ENCODE measurements around the gene ATP8A2. TPM values are rescaled to one million over a fixed set of nuclear protein-coding genes. Genes with fewer than 3 reads are reported as not detected.

Gene ATP8A2
- total RNA-seq, 1 donor from 2014 or later, result 1.3 TPM

DNA sequence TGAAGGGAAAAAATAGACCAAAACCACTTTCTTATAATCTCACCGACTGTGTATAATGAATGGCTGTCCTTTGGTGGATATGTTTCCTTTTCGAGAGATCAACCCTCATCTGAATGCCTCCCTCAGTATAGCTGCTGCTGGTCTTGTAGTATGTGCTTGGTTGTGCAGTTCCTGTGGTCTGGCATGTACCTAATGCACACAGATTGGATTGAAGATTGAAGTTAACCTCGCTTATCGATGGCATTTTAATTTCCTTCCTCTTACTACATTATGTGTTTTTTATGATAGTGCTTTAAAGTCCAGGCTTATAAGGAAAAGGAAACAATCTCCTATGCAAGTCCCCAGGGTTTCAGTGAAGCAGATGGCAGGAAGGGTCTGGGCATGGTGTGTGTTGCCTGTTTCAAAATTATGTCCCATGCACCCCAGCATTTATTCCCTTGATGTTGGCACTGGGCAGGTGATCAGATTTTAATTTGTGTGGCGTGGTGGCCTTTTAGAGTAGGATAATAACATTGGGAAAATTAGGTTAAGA, 346.0 kb downstream of the ATP8A2 start:
- H3K9ac ChIP-seq (ENCODE audit: low read length), result no peak overlapping the region
- Mint-ChIP-seq H3K36me3 (ENCODE audit: low read depth, unreplicated experiment) (peaks cover 2% of the 10 kb centered on the region), H3K27ac (ENCODE audit: unreplicated experiment) (no peak overlapping the region), H3K4me1 (ENCODE audit: low read depth, unreplicated experiment) (no peaks in the 10 kb centered on the region), H3K9me3 (ENCODE audit: unreplicated experiment) (no peaks in the 10 kb centered on the region), H3K4me3 (ENCODE audit: unreplicated experiment) (no peak overlapping the region), H3K27me3 (ENCODE audit: low read depth, unreplicated experiment) (peaks cover 5% of the 10 kb centered on the region)
- DNase-seq (ENCODE audit: low read depth), result no peak
- no peaks in the 10 kb centered on the region for H3K79me2 ChIP-seq (ENCODE audit: insufficient read depth, low read length)
- no peak for FAIRE-seq
- H3K27ac ChIP-seq (ENCODE audit: low read depth, low read length), result no peak overlapping the region
- no peak overlapping the region for H3K4me2 ChIP-seq (ENCODE audit: low read length)
- no peak overlapping the region for H2AFZ ChIP-seq (ENCODE audit: low read depth, low read length)
- no peaks in the 10 kb centered on the region for H3K36me3 ChIP-seq (ENCODE audit: insufficient read depth, low read length)
- H4K20me1 ChIP-seq (ENCODE audit: insufficient read depth, low read length), result no peaks in the 10 kb centered on the region
- TF ChIP-seq, protein P1, sequence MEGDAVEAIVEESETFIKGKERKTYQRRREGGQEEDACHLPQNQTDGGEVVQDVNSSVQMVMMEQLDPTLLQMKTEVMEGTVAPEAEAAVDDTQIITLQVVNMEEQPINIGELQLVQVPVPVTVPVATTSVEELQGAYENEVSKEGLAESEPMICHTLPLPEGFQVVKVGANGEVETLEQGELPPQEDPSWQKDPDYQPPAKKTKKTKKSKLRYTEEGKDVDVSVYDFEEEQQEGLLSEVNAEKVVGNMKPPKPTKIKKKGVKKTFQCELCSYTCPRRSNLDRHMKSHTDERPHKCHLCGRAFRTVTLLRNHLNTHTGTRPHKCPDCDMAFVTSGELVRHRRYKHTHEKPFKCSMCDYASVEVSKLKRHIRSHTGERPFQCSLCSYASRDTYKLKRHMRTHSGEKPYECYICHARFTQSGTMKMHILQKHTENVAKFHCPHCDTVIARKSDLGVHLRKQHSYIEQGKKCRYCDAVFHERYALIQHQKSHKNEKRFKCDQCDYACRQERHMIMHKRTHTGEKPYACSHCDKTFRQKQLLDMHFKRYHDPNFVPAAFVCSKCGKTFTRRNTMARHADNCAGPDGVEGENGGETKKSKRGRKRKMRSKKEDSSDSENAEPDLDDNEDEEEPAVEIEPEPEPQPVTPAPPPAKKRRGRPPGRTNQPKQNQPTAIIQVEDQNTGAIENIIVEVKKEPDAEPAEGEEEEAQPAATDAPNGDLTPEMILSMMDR (IDR thresholded peaks at IDR 0.05; ENCODE audit: insufficient read depth, low read depth, low read length), result no peak
- no peak for TF ChIP-seq EZH2 (IDR thresholded peaks at IDR 0.05; ENCODE audit: insufficient read depth, low read length)
- H3K4me3 ChIP-seq (ENCODE audit: insufficient read depth, low read depth, low read length), result no peak overlapping the region
- H3K27me3 ChIP-seq (ENCODE audit: insufficient read depth, low read length), result no peaks in the 10 kb centered on the region
- H3K4me1 ChIP-seq (ENCODE audit: insufficient read depth, low read length), result no peaks in the 10 kb centered on the region
- no peaks in the 10 kb centered on the region for H3K9me3 ChIP-seq (ENCODE audit: insufficient read depth, low read depth, low read length)

DNA sequence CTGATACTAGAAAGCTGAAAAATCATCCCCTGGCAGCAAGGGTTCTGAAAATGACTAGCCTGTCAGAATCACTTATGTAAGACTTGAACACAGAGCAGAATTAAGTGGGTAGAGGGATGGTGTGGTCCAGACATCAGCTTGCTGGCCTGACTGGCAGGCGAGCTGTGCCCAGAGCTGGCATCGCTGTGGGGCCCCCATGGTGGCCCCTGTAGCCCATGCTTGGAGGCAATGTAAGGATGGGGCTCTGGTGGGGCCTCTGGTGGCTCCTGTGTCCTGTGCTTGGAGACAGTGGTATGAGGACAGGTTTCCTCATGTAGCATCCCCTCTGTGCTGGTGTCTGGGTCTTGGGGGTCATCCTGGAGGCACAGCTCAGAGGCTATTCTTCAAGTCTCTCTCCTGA, 347.9 kb downstream of the ATP8A2 start:
- no peak overlapping the region for H3K4me2 ChIP-seq (ENCODE audit: low read length)
- H2AFZ ChIP-seq (ENCODE audit: low read depth, low read length), result no peak overlapping the region
- TF ChIP-seq EZH2 (IDR thresholded peaks at IDR 0.05; ENCODE audit: insufficient read depth, low read length), result no peak
- TF ChIP-seq, protein P1 (IDR thresholded peaks at IDR 0.05; ENCODE audit: insufficient read depth, low read depth, low read length), result no peak
- FAIRE-seq (no peak), DNase-seq (ENCODE audit: low read depth) (no peak)
- H3K79me2 ChIP-seq (ENCODE audit: insufficient read depth, low read length), result no peaks in the 10 kb centered on the region
- Mint-ChIP-seq H3K9me3 (ENCODE audit: unreplicated experiment) (no peaks in the 10 kb centered on the region), H3K4me1 (ENCODE audit: low read depth, unreplicated experiment) (no peaks in the 10 kb centered on the region), H3K36me3 (ENCODE audit: low read depth, unreplicated experiment) (peaks cover 2% of the 10 kb centered on the region), H3K4me3 (ENCODE audit: unreplicated experiment) (no peak overlapping the region), H3K27ac (ENCODE audit: unreplicated experiment) (no peak overlapping the region), H3K27me3 (ENCODE audit: low read depth, unreplicated experiment) (peaks cover 2% of the 10 kb centered on the region)
- H3K9me3 ChIP-seq (ENCODE audit: insufficient read depth, low read depth, low read length), result no peaks in the 10 kb centered on the region
- no peak overlapping the region for H3K4me3 ChIP-seq (ENCODE audit: insufficient read depth, low read depth, low read length)
- H4K20me1 ChIP-seq (ENCODE audit: insufficient read depth, low read length), result no peaks in the 10 kb centered on the region
- H3K27ac ChIP-seq (ENCODE audit: low read depth, low read length), result no peak overlapping the region
- no peaks in the 10 kb centered on the region for H3K36me3 ChIP-seq (ENCODE audit: insufficient read depth, low read length)
- no peaks in the 10 kb centered on the region for H3K4me1 ChIP-seq (ENCODE audit: insufficient read depth, low read length)
- no peak overlapping the region for H3K9ac ChIP-seq (ENCODE audit: low read length)
- no peaks in the 10 kb centered on the region for H3K27me3 ChIP-seq (ENCODE audit: insufficient read depth, low read length)

DNA sequence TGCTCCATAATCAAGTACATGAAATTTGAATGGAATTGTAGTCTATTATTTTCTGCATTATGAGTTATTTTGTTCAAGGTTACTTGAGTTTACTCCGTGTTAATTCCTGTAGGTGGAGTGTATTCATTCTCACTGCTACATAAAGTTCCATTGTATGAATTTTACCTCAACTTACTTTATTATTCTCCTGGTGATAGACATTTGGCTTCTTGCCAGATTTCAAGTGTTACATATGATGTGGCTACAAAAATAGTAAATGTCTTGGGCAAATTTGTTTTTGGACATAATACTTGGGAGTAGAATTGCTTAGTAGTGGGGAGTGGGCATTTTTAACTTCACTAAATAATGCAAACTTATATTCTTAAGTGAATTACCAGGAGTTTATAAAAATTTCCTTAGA, 351.1 kb downstream of the ATP8A2 start:
- H3K36me3 ChIP-seq (ENCODE audit: insufficient read depth, low read length), result no peaks in the 10 kb centered on the region
- H3K9me3 Mint-ChIP-seq (ENCODE audit: unreplicated experiment), result no peaks in the 10 kb centered on the region
- H3K27ac Mint-ChIP-seq (ENCODE audit: unreplicated experiment), result no peak overlapping the region
- H3K9ac ChIP-seq (ENCODE audit: low read length), result no peak overlapping the region
- FAIRE-seq (no peak), DNase-seq (ENCODE audit: low read depth) (no peak)
- H3K4me3 Mint-ChIP-seq (ENCODE audit: unreplicated experiment), result no peak overlapping the region
- H3K4me3 ChIP-seq (ENCODE audit: insufficient read depth, low read depth, low read length), result no peak overlapping the region
- H3K27ac ChIP-seq (ENCODE audit: low read depth, low read length), result no peak overlapping the region
- no peak overlapping the region for H2AFZ ChIP-seq (ENCODE audit: low read depth, low read length)
- H3K4me2 ChIP-seq (ENCODE audit: low read length), result no peak overlapping the region
- H3K27me3 ChIP-seq (ENCODE audit: insufficient read depth, low read length), result no peaks in the 10 kb centered on the region
- H3K4me1 ChIP-seq (ENCODE audit: insufficient read depth, low read length), result no peaks in the 10 kb centered on the region
- H3K27me3 Mint-ChIP-seq (ENCODE audit: low read depth, unreplicated experiment), result peaks cover 6% of the 10 kb centered on the region
- no peaks in the 10 kb centered on the region for H3K4me1 Mint-ChIP-seq (ENCODE audit: low read depth, unreplicated experiment)
- no peak for TF ChIP-seq EZH2 (IDR thresholded peaks at IDR 0.05; ENCODE audit: insufficient read depth, low read length)
- TF ChIP-seq, protein P1 (IDR thresholded peaks at IDR 0.05; ENCODE audit: insufficient read depth, low read depth, low read length), result no peak
- peaks cover 2% of the 10 kb centered on the region for H3K36me3 Mint-ChIP-seq (ENCODE audit: low read depth, unreplicated experiment)
- no peaks in the 10 kb centered on the region for H4K20me1 ChIP-seq (ENCODE audit: insufficient read depth, low read length)
- H3K79me2 ChIP-seq (ENCODE audit: insufficient read depth, low read length), result no peaks in the 10 kb centered on the region
- H3K9me3 ChIP-seq (ENCODE audit: insufficient read depth, low read depth, low read length), result no peaks in the 10 kb centered on the region

Measured in astrocyte (in vitro differentiated cells and primary cell).